Endothelial cell of umbilical vein (primary cell): ENCODE results near the gene NIT2.

Experiments used
- EZH2 ChIP-seq: IDR thresholded peaks from 2 replicates; pipeline ENCODE4 v1.6.1; 2012; ENCODE audit warnings: borderline replicate concordance, low read depth, mild to moderate bottlenecking, moderate library complexity, low read length, inconsistent platforms; ENCODE audit not compliant: severe bottlenecking
- POLR2A ChIP-seq: IDR thresholded peaks from 2 replicates; pipeline ENCODE4 v1.6.1; 2012; ENCODE audit warnings: low read depth, mild to moderate bottlenecking, control low read depth, low read length
- POLR2AphosphoS5 ChIP-seq: IDR thresholded peaks from 2 replicates; pipeline ENCODE4 v1.6.1; 2012; ENCODE audit warnings: low read depth, mild to moderate bottlenecking, control low read depth, low read length, moderate library complexity; ENCODE audit not compliant: insufficient read depth
- TF ChIP-seq, protein P1 (sequence below), 2 donors: IDR thresholded peaks; 1 replicate in 1 of 2; 2 replicates in 1 of 2; pipeline ENCODE4 v1.5.1; 2011; ENCODE audit warnings: low read length in 2 of 2, mild to moderate bottlenecking in 2 of 2, moderate library complexity in 2 of 2, control low read depth in 1 of 2, inconsistent platforms in 1 of 2, low read depth in 1 of 2; ENCODE audit not compliant: insufficient read depth in 1 of 2; ENCODE audit errors: extremely low read depth in 1 of 2

- TF ChIP-seq, protein P1, sequence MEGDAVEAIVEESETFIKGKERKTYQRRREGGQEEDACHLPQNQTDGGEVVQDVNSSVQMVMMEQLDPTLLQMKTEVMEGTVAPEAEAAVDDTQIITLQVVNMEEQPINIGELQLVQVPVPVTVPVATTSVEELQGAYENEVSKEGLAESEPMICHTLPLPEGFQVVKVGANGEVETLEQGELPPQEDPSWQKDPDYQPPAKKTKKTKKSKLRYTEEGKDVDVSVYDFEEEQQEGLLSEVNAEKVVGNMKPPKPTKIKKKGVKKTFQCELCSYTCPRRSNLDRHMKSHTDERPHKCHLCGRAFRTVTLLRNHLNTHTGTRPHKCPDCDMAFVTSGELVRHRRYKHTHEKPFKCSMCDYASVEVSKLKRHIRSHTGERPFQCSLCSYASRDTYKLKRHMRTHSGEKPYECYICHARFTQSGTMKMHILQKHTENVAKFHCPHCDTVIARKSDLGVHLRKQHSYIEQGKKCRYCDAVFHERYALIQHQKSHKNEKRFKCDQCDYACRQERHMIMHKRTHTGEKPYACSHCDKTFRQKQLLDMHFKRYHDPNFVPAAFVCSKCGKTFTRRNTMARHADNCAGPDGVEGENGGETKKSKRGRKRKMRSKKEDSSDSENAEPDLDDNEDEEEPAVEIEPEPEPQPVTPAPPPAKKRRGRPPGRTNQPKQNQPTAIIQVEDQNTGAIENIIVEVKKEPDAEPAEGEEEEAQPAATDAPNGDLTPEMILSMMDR (IDR thresholded peaks at IDR 0.05; ENCODE audit: extremely low read depth in 1 of 2, insufficient read depth in 1 of 2, low read depth in 1 of 2, low read length in 2 of 2), result no peak
- TF ChIP-seq POLR2A (no peak), POLR2AphosphoS5 (no peak), EZH2 (no peak)
Observed at GRCh38 chr3:100288288-100288894, 46.2 kb upstream of the NIT2 start.
